GM18861 (cell line): ENCODE measurements around the gene WDR90.
"Not testable (repeated sequence)": the region's sequence is repeated elsewhere in the genome, so short reads cannot be mapped to it uniquely, and the experiment has no call there.

Experiments
- ATAC-seq: cut with Tn5 transposase; IDR thresholded peaks from one replicate; pipeline ENCODE4 v1.9.1; 2021; ENCODE audit not compliant: unreplicated experiment

The WDR90 gene

DNA sequence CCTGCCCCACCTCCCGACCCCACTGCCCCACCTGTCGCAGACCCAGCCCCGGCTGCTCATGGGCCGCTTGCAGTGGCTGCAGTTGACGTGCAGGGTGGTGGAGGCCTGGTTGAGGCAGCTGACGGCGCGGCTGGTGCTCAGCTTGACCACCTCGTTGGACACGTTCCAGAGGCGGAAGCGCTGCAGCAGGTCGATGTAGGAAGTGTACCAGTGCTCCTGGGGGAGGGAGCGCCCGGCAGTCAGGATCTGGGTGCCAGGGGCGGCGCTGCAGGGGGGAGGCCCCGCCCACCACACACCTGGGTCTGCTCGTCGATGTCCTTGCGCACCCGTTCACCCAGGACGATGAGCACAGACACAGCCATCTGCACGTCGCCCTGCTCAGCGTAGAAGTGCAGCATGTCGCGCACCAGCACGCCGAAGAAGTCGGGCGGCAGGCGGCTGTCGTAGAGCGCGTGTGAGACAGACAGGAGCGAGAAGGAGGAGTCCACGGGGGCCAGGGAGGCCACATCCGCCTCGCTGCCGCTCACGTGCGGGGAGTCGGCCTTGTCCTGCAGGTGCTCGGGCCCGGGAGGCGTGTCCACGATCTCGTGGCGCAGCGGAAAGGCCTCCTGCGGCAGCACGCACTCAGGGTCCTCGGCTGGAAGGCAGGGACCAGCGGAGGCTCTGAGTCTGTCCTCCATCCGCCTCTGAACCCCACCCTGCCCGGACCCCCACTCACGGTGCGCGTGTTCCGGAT lies 36.0 kb downstream of the WDR90 start:
- no peak for ATAC-seq

DNA sequence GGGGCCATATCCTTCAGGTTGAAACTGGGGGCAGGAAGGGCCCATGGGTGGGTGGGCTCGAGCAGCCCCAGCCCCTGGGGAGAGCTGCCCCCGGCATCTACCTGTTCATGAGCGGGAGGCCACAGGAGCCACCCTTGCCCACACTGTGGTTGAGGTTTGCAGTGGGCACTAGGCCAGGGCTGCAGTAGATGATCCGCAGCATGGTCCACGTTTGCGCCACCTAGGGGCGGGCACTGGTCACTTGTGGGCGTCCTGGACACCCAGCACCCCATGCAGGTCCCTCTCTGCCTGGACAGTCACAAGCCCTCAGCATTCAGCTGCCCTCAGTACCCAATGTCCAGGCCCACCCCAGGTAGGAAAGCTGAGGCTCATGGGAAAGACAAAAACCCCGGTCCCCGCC lies 36.8 kb downstream of the WDR90 start:
- ATAC-seq, result no peak

DNA sequence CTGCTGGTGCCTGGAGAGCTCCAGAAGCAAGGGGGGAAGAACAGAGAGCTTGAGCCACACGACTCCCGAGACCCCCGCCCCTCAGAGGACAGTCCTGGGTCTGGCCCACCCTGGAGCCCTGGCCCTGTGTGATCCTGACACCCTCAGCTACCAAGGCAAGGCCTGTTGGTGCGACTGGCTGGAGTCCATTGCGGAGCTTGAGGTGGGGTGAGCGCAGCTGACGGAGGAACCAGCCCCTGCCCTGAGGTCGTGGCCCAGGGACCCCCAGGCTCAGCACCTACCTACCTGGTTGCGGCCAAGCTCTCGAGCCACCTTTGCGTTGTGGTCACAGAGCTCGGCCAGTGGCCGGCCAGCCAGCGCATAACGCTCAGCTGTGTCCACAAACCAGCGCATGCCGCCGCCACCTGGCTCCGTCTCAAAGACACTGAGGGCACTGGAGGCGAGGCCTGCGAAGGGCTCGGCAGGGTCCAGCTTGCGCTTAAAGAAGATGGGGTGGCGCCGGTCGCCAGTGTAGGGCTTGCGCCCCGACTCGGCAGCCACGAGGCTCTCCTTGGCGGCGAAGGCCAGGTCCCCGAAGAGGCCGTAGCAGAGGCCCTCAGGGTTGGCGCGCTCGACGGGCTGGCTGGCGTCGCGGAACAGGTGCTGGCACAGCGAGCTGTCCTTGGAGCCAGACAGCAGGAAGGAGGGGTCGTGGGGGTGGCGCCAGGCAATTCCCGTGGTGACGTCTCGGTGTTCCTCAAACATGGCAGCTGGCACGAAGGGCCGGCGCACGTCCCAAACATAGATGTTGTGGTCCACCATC lies 37.5 kb downstream of the WDR90 start:
- no peak for ATAC-seq

DNA sequence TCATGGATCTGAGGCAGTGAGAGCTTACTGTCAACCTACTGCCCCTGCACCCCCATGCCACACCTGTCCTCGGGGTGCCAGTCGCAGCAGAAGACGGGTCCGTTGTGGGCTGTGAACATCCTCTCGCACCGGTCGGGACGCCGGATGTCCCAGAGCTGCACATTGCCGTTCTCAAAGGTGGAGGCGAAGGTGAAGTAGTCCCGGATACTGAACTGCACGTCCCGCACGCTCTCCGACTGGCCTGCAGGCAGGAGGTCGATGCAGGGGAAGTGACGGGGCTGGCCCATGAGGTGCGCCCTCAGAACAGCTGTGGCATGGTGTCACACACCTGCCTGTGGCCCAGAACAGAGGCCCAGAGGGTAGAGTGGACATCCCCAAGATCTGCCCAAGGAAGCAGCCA lies 38.3 kb downstream of the WDR90 start:
- ATAC-seq, result no peak

DNA sequence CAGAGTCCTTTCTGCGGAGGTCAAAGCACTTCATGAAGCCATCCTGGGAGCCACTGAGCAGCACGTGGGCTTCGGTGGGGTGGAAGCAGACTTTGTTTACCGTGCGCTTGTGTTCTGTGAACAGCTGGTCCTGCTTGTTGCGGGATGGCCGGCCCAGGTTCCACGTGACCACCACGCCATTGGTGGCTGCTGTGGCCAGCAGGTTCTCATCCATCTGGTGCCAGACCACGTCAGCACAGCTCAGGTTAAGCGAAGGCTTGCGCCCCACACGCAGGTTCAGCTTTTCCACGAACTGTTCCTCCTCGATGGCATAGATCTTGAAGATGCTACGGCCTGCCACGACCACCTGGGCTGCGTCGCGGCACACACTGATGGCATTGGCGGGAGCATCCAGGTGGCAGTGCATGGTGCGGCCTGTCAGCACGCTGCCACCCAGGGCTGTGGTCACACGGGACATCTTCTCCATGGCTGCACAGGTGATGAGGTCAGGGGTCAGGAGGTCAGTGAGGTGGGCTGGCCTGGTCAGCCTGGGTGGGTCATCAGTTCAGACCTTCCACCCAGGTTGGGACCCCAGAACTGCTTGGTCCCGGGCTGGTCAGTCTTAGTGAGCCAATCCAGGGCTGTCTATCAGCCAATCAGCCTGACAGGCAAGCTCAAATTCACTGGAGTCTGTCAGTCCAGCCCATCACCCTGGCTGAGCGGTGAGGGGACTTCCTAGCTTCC lies 40.2 kb downstream of the WDR90 start:
- ATAC-seq, result no peak

DNA sequence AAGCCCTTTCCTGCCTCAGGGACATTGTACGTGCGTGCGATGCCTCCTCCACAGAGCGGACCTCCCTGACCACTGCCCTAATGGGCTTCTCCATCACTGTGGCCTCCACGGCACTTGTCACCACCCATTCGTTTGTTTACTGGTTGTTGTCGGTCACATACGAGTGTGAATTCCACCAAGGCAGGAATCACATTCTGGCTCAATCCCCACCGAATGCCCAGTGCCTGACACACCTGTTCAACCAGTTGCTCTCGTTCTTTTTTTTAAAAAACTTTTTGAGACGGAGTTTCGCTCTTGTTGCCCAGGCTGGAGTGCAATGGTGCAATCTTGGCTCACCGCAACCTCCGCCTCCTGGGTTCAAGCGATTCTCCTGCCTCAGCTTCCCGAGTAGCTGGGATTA lies 42.1 kb downstream of the WDR90 start:
- not testable (repeated sequence) for ATAC-seq

DNA sequence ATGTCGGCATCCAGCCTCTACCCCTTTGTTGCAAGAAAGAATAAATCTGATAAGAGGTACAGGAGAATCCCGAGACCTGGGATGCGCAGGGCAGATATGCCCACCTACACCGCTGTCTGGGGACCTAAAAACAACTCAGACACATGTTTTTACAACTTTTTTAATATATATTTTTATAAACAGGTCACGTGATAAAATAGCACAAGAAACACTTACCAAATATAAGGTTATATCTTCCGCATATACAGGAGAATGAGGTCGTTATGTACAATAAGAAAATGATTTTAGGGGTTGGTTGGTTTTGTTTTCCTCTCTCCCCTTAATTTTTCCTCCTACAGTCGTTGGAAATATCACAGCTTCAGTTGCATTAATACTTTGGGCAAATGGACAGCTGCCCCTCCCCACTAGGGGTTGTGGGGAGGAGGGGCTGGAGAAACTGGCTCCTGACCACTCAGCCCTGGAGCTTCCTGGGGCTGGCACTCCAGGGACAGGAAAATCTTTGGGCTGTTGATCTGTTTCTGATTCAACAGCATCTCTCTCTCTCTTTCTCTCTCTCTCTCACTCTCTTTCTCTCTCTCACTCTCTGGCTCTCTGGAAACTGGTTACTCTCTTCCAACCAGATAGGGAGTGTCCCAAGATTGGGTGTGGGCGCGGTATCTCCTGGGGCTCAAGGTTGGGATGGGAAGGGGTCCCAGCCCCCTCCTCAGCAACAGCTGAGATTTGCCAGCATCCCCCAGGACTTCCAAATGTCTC lies 43.4 kb downstream of the WDR90 start:
- no peak for ATAC-seq

DNA sequence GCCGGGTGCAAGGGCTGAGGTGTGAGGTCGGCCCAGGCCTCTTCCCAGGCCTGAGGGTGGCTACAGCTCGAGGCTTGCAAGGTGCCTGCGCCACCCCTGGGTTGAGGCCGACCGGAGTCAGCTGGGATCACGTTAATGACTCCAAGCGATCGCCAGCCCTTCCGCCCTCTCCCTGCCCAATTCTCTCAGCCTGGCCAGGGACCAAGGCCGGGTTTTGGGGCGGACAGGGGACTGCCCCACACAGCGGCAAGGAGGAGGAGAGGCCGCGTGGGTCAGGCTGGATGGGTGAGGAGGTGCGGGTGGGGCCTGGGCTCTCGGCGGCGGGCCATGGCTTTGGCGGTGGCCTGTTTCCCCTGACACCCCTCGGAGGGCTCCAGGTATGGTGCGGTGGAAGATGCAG lies 44.2 kb downstream of the WDR90 start:
- ATAC-seq, result no peak

DNA sequence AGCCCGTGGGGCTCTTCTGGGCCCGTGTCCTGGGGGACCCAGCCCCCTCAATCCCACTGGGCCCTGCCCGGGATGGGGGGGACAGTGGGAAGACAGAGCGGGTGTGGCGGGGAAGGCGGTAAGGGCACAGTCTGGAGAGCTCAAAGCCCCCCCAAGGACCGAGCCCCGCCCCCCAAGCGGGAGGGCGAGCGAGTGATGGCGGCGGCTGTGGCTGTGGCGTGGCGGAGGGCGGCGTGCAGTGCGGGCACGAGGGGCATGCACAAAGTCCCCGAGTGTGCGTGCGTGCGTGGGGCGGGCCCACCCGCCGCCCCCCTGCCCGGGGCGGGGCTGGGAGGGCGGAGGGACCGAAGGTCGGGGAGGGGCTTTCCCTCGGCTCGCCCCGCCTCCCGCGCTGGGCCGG lies 44.6 kb downstream of the WDR90 start:
- ATAC-seq, result no peak

DNA sequence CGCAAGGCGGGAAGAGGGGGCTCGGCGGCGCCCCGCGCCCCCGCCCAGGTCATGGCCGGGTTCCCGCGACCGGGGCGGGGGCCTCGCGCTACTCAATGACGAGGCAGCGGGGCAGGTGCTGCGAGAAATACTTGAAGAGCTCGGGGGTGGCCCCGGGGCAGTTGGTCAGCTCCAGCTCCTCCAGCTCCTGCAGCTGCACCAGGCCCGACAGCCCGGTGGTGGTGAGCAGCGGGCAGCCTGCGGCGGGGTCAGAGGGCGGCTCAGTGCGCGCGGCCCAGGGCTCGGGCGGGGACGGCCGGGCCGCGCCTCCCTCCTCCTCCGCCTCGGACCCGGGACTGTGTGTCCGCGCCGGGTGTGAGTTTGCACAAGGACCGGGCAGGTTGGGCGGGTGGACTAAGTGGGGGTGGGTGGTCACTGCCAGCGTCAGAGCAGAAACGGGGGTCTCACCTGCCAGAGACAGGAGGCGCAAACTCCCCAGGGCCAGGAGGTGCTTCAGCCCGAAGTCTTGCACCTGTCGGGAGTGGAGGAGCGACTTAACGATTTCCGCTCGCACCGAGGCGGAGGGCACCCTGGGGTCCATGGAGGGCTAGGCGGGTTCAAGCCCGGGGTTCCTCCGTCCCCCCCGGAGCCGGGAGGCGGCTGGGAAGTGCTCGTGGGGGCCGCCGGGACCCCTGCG lies 45.2 kb downstream of the WDR90 start:
- ATAC-seq, result no peak

DNA sequence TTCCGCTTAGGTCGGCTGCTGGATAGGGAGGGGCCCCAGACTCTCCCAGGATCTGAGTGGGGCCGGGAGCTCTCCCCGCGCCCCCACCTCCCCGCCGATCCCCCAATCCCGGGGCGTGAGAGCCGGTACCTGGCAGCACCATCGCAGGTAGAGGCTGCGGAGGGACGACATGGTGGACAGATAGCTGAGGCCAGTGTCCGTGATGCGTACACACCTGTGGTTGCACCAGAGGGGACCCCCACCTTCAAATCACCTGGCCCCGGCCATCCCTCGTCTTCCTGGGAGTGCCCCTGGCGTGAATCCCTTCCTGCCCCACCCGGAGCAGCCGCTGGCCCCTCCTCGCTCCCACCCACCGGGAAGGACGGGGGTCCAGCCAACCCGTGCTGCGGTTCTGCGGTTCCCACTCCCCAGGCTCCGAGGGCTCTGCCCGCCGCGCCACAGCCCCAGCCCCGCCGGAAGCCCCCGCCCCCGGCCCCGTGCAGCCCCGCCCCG lies 45.7 kb downstream of the WDR90 start:
- no peak for ATAC-seq

DNA sequence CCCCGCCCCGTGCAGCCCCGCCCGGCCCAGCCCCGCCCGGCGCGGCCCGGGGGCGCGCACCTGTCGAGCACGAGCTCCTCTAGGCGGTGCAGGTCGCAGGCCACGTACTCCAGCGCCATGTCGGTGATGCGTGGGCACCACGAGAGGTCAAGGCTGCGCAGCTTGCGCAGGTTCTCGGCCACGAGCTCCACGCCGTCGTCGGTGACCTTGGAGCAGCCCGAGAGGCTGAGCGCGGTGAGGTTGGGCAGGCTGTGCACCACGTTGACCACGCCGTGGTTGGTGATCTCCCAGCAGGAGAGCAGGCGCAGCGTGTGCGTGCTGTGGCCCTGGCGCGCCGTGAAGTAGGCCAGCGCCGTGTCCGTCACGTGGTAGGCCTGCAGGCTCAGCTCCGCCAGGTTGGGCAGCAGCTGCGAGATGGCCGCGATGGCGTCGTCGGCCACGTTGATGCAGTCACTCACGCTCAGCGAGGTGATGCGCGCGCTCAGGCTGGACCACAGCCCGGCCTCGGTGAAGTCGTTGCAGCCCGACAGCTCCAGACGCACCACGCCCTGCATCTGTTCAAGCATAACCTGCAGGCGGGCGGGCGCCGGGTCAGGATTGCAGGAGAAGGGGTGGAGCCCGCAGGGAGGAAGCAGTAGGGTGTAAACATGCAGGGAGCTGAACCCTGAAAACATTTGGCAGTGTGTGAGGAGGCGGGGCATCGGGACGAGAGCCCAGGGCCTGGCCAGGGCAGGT lies 46.4 kb downstream of the WDR90 start:
- no peak for ATAC-seq

DNA sequence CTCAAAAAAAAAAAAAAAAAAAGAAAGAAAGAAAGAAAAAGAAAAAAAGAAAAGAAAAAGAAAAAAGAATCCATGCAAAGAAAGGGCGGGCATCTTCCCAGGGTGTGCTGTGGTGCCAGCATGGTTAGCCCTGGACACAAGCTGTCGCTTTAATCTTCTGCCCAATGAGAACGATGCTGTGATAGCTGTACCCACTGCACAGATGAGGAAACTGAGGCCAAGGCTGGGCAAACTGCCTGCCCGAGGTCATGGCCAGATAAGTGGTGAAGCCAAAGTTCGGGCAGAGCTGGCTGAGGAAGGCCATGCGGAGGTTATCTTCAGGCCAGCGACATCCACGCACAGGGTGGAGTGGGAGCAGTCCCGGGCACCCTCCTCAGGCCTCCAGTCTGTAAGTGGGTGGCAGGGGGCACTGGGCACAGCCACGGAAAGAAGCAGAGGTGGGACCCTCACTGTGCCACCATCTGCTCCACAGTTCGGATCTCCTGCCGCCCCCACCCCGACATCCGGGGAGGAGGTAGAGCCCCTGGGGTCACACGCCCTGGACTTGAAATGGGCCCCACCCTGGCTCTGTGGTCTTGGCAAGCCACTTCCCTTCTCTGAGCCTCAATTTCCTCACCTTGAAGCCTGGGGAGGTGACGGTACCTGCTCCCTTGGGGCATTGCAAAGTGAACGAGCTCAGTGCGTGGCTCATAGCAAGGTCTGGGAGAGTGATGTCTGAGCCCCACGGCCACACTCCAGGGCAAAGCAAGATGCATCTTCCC lies 49.9 kb downstream of the WDR90 start:
- ATAC-seq, result no peak

DNA sequence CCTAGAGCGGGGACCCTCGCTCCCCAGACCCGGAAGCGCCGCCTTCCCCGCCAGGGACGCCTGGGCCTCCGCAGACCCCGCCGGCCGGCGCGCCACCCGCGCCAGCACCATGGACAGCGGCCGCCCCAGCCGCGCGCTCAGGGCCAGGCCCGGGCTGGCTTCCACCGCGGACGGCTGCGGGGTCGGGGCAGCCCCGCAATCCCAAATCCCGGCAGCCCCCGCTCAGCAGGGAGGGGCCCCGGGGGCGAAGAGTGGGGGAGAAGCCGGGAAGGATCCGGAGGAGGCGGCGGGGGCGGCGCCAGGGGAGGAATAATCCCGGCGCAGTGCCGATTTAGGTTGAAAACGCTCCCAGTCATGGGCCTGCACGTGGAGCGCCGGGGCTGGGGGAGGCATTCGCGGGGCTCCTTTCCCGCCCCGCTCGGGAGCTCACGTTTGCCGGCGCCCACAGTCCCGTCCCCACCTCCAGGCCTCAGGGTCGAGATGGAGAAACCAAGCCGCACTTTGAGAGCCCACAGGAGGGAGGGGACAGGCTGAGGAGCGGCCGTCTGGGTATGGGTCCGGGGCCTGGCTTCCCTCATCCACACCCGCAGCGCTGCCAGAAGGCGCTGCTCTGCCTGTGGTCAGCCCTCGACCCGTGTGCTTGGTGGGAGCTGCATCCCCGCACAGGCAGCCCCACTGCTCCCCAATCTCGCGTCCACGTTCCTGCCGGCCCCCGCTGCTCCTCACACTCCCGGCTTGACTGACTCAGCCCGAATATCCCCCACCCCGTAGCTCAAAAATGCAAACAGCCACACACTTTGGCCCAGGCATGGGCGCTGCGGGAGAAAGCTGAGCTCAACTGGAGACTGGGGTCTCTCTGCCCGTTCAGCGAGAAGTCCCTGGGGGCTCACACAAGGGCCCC lies 51.8 kb downstream of the WDR90 start:
- ATAC-seq, result no peak

DNA sequence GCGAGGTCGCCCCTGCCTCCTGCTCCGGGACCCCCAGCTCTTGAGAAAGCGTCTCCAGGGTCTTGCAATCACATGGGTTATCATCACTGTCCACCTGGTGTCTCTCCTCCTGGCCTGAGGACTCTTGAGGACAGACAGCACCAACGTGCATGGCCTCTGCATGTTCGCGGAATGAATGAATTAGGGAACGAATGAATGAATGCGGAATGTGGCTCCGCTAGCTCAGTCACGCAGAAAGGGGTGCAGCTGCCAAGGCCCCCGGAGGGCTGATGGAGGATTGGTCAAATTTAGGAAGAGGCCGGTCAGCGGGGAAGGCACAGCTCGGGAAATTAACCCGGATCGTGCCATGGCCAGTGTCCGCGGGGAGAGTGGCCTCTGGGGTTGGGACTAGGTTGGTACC lies 53.2 kb downstream of the WDR90 start:
- ATAC-seq, result no peak

DNA sequence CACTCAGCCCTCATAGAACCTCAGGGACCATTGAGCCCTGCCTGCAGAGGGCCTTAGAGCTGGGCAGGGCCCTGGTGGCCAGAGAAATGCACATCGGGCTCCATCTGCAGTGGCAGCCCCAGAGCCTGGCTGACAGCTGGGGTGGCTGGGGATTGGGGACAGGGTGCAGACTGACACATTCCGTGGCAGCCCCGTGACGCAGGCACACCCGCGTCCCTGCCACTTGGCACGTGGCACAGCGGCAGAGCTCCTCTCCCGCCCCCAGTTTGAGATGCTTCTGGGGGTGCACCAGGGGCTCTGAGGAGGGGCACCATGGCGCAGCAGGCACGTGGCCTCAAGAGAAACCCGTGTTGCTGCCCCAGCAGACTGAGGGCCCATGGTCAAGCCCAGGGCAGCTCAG lies 54.2 kb downstream of the WDR90 start:
- ATAC-seq, result no peak

DNA sequence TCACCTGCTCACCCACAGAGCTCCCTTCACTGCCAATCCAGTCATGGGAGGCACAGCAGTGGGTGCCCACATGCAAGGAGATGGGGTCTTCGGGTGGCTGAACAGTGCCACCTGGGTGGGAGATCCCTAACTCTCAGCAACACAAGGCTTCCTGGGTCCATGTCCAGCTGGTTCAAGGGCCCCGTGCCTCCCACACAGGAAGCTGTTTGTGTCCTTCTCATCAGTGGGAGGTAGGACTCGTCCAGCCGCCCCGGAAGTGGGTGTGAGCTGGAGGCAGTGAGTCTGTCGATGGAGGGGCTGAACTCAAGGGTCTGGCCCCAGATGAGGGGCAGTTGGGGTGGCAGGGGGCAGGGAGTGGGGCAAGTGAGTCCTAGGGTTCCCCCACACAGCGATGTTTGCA lies 54.9 kb downstream of the WDR90 start:
- no peak for ATAC-seq
